Spleen (tissue), 11 donors: ENCODE data around the gene CEMP1. TPM values are rescaled to one million over a fixed set of nuclear protein-coding genes. Genes with fewer than 3 reads are reported as not detected.
A peak's percentile ranks its signal among the peaks of the same experiment; 100 is the strongest.

Source experiments
- DNase-seq: peaks from one replicate; pipeline ENCODE4 v3.0.0-alpha.2; 2020
- H3K27ac ChIP-seq, 8 donors: fragments of 200-600 bp; sonication (generic) in 7 of 8; 1 replicate in 4 of 8; 2 replicates in 4 of 8; pipeline versions ENCODE4 v1.5.0 to v1.8.0; 2016 to 2021; ENCODE audit warnings: inconsistent platforms in 4 of 8, mild to moderate bottlenecking in 4 of 8, moderate library complexity in 1 of 8
- H3K27me3 ChIP-seq, 7 donors: fragments of 200-600 bp; sonication (generic) in 6 of 7; replicated peaks in 1 of 7; 1 replicate in 4 of 7; 2 replicates in 3 of 7; pipeline versions ENCODE4 v1.5.0 to v1.8.0; 2016 to 2021; ENCODE audit warnings: inconsistent platforms in 3 of 7, mild to moderate bottlenecking in 1 of 7
- H3K36me3 ChIP-seq, 6 donors: fragments of 200-600 bp; sonication (generic) in 5 of 6; 1 replicate in 4 of 6; 2 replicates in 2 of 6; pipeline versions ENCODE4 v1.5.0 to v1.8.0; 2016 to 2021; ENCODE audit warnings: inconsistent platforms in 2 of 6
- H3K4me1 ChIP-seq, 6 donors: fragments of 200-600 bp; sonication (generic) in 5 of 6; 1 replicate in 3 of 6; 2 replicates in 3 of 6; pipeline versions ENCODE4 v1.5.0 to v1.8.0; 2016 to 2021; ENCODE audit warnings: inconsistent platforms in 3 of 6
- H3K4me3 ChIP-seq, 8 donors: fragments of 200-600 bp; sonication (generic) in 7 of 8; 1 replicate in 4 of 8; 2 replicates in 4 of 8; pipeline versions ENCODE4 v1.5.0 to v1.8.0; 2016 to 2021; ENCODE audit warnings: inconsistent platforms in 4 of 8, mild to moderate bottlenecking in 4 of 8, moderate library complexity in 2 of 8
- H3K9me3 ChIP-seq, 8 donors: fragments of 200-600 bp; sonication (generic) in 7 of 8; 1 replicate in 4 of 8; 2 replicates in 4 of 8; pipeline versions ENCODE4 v1.5.0 to v1.8.0; 2016 to 2021; ENCODE audit warnings: inconsistent platforms in 4 of 8
- POLR2A ChIP-seq, 3 donors: fragments of 450-650 bp; IDR thresholded peaks; one replicate each; pipeline ENCODE4 v1.5.1; 2017; ENCODE audit warnings: antibody characterized with exemption in 3 of 3, mild to moderate bottlenecking in 1 of 3
- POLR2AphosphoS5 ChIP-seq, 3 donors: sonication (generic); formaldehyde crosslinking; IDR thresholded peaks; one replicate each; pipeline ENCODE4 v1.5.1; 2017; ENCODE audit warnings: antibody characterized with exemption in 3 of 3
- WGBS, 5 donors: extraction: QIAGEN DNeasy Blood & Tissue Kit in 3 of 5; methylation state at CpG; one replicate each; pipeline versions ENCODE4 v1.1.5 to v1.1.7; 2013 to 2018; 5-methylcytosine and 5-hydroxymethylcytosine counted together
- intact Hi-C: fragments of 100-400 bp; cut with DNase I; formaldehyde crosslinking; loops from one replicate; pipeline ENCODE4 v1.15.0; 2023; ENCODE audit warnings: low total_unique reads
- polyA plus RNA-seq, 3 donors: library from polyadenylated mRNA; stranded (reverse); fragments of 200-250 nt; gene quantifications; one replicate each; pipeline ENCODE4 v1.2.1, GENCODE V29; 2013
- total RNA-seq, 7 donors: library from RNA; depleted of rRNA in 3 of 7; stranded (reverse); fragments of >200 nt in 3 of 7; fragmentation: NEBNext Ultra II Directional in 4 of 7; extraction: Animal tissue kit (Norgen Biotek cat#: 25700) in 4 of 7; gene quantifications; one replicate each; pipeline versions ENCODE4 v1.1.0 to v1.2.1, GENCODE V29; 2016 to 2021
- TF ChIP-seq, protein P1 (sequence below), 11 experiments: fragments of 200-600 bp in 7 of 11; fragments of 450-650 bp in 4 of 11; sonication (generic) in 4 of 11; IDR thresholded peaks in 8 of 11; conservative IDR thresholded peaks in 3 of 11; 1 replicate in 7 of 11; 2 replicates in 4 of 11; pipeline versions ENCODE4 v1.4.0 to v1.8.0; 2016 to 2021; ENCODE audit warnings: antibody characterized with exemption in 11 of 11, inconsistent platforms in 4 of 11, mild to moderate bottlenecking in 1 of 11
- donor health status: healthy with polysubstance abuse.
- donor health status: DM: no; HTN: no; CAD: no; lungs with moderate emphysema.
- donor health status: DM: no; HTN: no; CAD: no.
- donor health status: Bipolar disorder and iron deficiency.
- donor health status: healthy.
- donor health status: DM: no; HTN: no; CAD: no.
- donor health status: DM: yes; HTN: yes; CAD: no.

CEMP1 gene
- total and polyA plus RNA-seq, 10 donors: 0.37 to 1.5 (median 0.74) TPM; not detected in 5

DNA sequence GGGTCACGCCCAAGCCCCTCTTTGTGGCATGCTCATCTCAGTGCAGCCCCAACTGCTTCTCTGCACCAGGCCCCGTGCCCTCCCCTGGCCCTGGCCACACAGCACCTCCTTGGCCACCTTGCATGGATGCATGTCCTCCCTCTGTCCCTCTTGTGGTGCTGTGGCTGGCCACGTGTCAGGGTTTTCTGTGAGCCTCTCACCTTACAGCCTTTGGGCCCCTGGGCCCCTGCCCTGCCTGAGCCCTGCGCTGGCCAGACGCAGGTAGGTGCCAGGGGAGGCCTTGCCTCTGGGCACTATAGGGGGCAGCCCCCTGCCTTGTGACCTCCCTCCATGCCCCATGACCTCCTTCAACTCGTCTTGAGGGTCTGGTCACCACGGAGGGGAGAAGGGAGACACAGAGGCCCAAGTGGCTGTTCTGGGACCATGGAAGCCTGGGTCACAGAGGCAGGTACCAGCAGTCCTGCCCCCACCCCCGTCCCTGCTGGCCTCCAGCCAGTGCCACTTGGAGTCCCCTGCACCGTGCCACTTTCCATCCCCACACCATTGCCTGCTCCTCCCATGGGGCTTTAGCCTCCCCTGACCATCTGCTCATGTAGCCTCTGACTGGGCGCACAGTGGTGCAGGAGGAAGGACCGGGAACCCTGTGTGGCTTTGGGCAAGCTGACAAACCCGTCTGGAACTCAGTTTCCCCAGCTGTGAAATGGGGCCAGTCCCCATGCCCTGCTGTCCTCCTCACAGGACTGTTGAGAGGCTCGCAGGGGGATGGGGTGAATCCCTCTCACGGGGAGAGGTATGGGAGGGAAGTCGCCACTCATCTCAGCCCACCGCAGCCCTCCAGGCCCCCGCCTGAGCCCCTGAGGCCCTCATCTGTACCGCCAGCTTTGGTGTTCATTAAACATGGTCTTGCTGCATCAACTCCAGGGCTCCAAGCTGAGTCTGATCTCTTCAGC, 29.0 kb downstream of the CEMP1 start:
- peak overlapping the region in 4 of 8 donors; percentile 32 to 46 (median 42) for H3K27ac ChIP-seq
- H3K4me1 ChIP-seq: peaks cover 15 to 54% (median 31%) of the 10 kb centered on the region in 6 donors

DNA sequence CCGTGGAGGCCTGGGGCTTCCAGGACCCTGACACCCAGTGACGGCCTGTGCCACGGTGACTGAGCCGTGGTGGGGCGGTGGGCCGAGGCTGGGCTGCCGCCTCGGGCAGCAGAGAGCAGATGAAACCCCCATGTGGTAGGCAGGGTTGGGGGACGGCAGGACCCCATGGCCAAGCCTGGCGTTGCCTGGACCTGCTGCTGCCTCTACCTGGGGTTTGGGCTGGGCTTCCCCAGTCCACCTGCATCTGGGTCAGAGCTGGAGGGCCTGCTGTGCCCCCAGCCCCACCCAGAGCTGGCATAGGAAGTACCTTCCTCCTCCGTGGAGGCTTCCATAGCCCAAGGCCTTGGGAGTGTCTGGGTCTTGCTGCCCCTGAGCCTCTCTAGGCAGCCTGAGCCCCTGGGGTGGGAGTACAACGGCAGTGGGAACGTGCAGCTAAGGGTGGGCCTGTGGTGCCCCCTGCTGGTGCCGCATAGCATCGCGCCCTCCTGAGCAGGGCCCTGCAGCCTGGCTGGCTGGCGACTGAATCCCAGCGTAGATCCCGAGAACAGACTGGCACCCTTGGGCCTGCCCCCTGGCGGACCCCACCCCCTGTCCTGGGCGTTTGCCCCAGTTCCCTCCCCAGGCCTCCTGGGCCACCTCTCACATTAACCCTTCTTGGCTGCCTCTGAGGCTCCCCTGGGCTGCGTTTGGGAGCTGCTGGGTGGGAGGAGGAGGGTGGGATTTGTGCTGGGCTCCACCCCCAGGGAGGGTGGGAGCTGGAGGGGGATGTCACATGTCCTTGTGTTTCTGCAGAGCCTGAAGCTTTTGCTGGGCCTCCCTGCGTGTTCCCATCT, 30.1 kb downstream of the CEMP1 start:
- Histone ChIP-seq H3K4me3 (peak overlapping the region in 3 of 8 donors; percentile 15 to 57 (median 22)), H3K27me3 (no peaks in the 10 kb centered on the region), H3K4me1 (peaks cover 10 to 46% (median 24%) of the 10 kb centered on the region in 6 donors), H3K9me3 (no peaks in the 10 kb centered on the region), H3K36me3 (peaks cover 0 to 43% (median 15%) of the 10 kb centered on the region in 6 donors), H3K27ac (peak overlapping the region in 2 of 8 donors; percentile 0 to 32)
- TF ChIP-seq, protein P1, sequence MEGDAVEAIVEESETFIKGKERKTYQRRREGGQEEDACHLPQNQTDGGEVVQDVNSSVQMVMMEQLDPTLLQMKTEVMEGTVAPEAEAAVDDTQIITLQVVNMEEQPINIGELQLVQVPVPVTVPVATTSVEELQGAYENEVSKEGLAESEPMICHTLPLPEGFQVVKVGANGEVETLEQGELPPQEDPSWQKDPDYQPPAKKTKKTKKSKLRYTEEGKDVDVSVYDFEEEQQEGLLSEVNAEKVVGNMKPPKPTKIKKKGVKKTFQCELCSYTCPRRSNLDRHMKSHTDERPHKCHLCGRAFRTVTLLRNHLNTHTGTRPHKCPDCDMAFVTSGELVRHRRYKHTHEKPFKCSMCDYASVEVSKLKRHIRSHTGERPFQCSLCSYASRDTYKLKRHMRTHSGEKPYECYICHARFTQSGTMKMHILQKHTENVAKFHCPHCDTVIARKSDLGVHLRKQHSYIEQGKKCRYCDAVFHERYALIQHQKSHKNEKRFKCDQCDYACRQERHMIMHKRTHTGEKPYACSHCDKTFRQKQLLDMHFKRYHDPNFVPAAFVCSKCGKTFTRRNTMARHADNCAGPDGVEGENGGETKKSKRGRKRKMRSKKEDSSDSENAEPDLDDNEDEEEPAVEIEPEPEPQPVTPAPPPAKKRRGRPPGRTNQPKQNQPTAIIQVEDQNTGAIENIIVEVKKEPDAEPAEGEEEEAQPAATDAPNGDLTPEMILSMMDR (IDR thresholded peaks at IDR 0.05 in 8 of 11, conservative IDR thresholded peaks at IDR 0.05 in 3 of 11): peak; percentile 96 to 100 (median 99)
- TF ChIP-seq POLR2A (IDR thresholded peaks at IDR 0.05): no peak
- peak; percentile 54 to 76 (median 68) for TF ChIP-seq POLR2AphosphoS5 (IDR thresholded peaks at IDR 0.05)
- intact Hi-C loops: loop anchor here (5.0 kb wide), 1 partner anchor 149 kb away; no protein-coding TSS in a partner anchor
- 36 to 56% (median 40%) methylated on average over 6 to 23 of the region's 23 CpGs for WGBS, 5 donors
- DNase-seq: peak; percentile 95

More for the DNA sequence above, 29.0 kb downstream of the CEMP1 start:
- intact Hi-C loops: loop anchor here (5.0 kb wide), 1 partner anchor 150 kb away; no protein-coding TSS in a partner anchor
- 77 to 86% (median 80%) methylated on average over 11 to 18 of the region's 18 CpGs for WGBS, 5 donors
- Histone ChIP-seq H3K36me3 (peaks cover 0 to 32% (median 4%) of the 10 kb centered on the region in 6 donors), H3K9me3 (no peaks in the 10 kb centered on the region), H3K27me3 (no peaks in the 10 kb centered on the region), H3K4me3 (no peak overlapping the region)
- DNase-seq: no peak
- no peak for TF ChIP-seq POLR2AphosphoS5 (IDR thresholded peaks at IDR 0.05)
- TF ChIP-seq, protein P1 (IDR thresholded peaks at IDR 0.05 in 8 of 11, conservative IDR thresholded peaks at IDR 0.05 in 3 of 11): no peak
- TF ChIP-seq POLR2A (IDR thresholded peaks at IDR 0.05): no peak

DNA sequence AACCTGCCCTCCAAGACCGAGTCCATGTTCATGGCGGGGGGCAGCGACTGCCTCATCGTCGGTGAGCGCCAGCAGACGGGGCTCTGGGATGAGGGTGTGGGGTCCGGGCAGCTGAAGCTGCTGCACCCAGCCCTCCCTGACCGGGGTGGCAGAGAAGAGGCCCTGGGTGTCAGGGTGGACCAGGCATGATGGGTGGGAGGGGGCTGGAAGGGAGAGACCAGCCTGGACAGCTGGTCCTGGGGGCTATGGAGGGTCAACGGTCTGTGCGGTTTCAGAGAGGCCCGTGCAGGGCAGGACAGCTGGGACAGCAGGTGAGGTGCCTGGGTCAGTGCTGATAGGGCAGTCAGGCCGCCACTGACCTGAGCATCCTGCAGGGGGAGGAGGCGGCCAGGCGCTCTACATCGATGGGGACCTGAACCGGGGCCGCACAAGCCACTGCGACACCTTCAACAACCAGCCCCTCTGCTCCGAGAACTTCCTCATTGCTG, 30.7 kb downstream of the CEMP1 start:
- DNase-seq: no peak
- TF ChIP-seq, protein P1 (IDR thresholded peaks at IDR 0.05 in 8 of 11, conservative IDR thresholded peaks at IDR 0.05 in 3 of 11): no peak
- TF ChIP-seq POLR2A (IDR thresholded peaks at IDR 0.05): no peak
- no peak for TF ChIP-seq POLR2AphosphoS5 (IDR thresholded peaks at IDR 0.05)

More for the DNA sequence above, 30.7 kb downstream of the CEMP1 start:
- WGBS, 5 donors: 76 to 88% (median 86%) methylated on average over 13 to 20 of the region's 20 CpGs
- peaks cover 0 to 47% (median 17%) of the 10 kb centered on the region in 6 donors for H3K36me3 ChIP-seq
- no peaks in the 10 kb centered on the region for H3K27me3 ChIP-seq
- H3K4me1 ChIP-seq: peaks cover 10 to 42% (median 24%) of the 10 kb centered on the region in 6 donors
- H3K27ac ChIP-seq: no peak overlapping the region
- H3K4me3 ChIP-seq: no peak overlapping the region
- intact Hi-C loops: loop anchor here (5.0 kb wide), 1 partner anchor 148 kb away; no protein-coding TSS in a partner anchor
- no peaks in the 10 kb centered on the region for H3K9me3 ChIP-seq
